Mesenchymal stem cell (in vitro differentiated cells and primary cell): ENCODE data around the gene E2F3.
A peak's percentile ranks its signal among the peaks of the same experiment; 100 is the strongest.

Experiments used
- DNase-seq: peaks from one replicate; pipeline ENCODE4 v3.0.0-alpha.2; 2013
- H2AFZ ChIP-seq: one replicate; pipeline ENCODE4 v1.6.1; 2013; ENCODE audit warnings: low read depth, mild to moderate bottlenecking, control low read depth, inconsistent platforms, low read length, moderate library complexity
- H2AK5ac ChIP-seq: 2 replicates; pipeline ENCODE4 v1.6.1; 2013; ENCODE audit warnings: low read length, moderate library complexity, mild to moderate bottlenecking, inconsistent platforms; ENCODE audit not compliant: severe bottlenecking
- H2BK120ac ChIP-seq: one replicate; pipeline ENCODE4 v1.6.1; 2013; ENCODE audit warnings: low read depth, mild to moderate bottlenecking, inconsistent platforms, low read length, moderate library complexity
- H2BK12ac ChIP-seq, 2 experiments: one replicate each; pipeline ENCODE4 v1.6.1; 2013; ENCODE audit warnings: inconsistent platforms in 2 of 2, low read length in 2 of 2, mild to moderate bottlenecking in 2 of 2, moderate library complexity in 2 of 2, control low read depth in 1 of 2
- H2BK15ac ChIP-seq: one replicate; pipeline ENCODE4 v1.6.1; 2013; ENCODE audit warnings: mild to moderate bottlenecking, low read depth, inconsistent platforms; ENCODE audit not compliant: poor library complexity, severe bottlenecking
- H2BK5ac ChIP-seq: 2 replicates; pipeline ENCODE4 v1.6.1; 2013; ENCODE audit warnings: low read depth, mild to moderate bottlenecking, low read length, control low read depth, inconsistent platforms; ENCODE audit not compliant: poor library complexity, severe bottlenecking
- H3K14ac ChIP-seq, 2 experiments: one replicate each; pipeline ENCODE4 v1.6.1; 2013; ENCODE audit warnings: inconsistent platforms in 2 of 2, low read length in 2 of 2, control low read depth in 1 of 2, mild to moderate bottlenecking in 1 of 2, moderate library complexity in 1 of 2
- H3K18ac ChIP-seq, 2 experiments: one replicate each; pipeline ENCODE4 v1.6.1; 2013; ENCODE audit warnings: inconsistent platforms in 2 of 2, low read length in 2 of 2, control low read depth in 1 of 2, low read depth in 1 of 2, mild to moderate bottlenecking in 1 of 2
- H3K23ac ChIP-seq, 2 experiments: one replicate each; pipeline ENCODE4 v1.6.1; 2013; ENCODE audit warnings: inconsistent platforms in 2 of 2, low read length in 2 of 2, mild to moderate bottlenecking in 2 of 2, moderate library complexity in 2 of 2, control low read depth in 1 of 2
- H3K27ac ChIP-seq: 2 replicates; pipeline ENCODE4 v1.5.1; 2013; ENCODE audit warnings: mild to moderate bottlenecking, moderate library complexity, low read length, control low read depth, inconsistent platforms; ENCODE audit not compliant: poor library complexity, severe bottlenecking
- H3K27me3 ChIP-seq, 2 experiments: 2 replicates each; pipeline versions ENCODE4 v1.6.1 to v1.7.0; 2013; ENCODE audit warnings: low read length in 2 of 2, mild to moderate bottlenecking in 2 of 2, moderate library complexity in 2 of 2, control low read depth in 1 of 2, inconsistent platforms in 1 of 2; ENCODE audit not compliant: control insufficient read depth in 1 of 2, insufficient read depth in 1 of 2
- H3K36me3 ChIP-seq, 2 experiments: 2 replicates each; pipeline versions ENCODE4 v1.6.1 to v1.7.0; 2013; ENCODE audit warnings: low read length in 2 of 2, control low read depth in 1 of 2, inconsistent platforms in 1 of 2, low read depth in 1 of 2, mild to moderate bottlenecking in 1 of 2; ENCODE audit not compliant: insufficient read depth in 2 of 2, control insufficient read depth in 1 of 2
- H3K4ac ChIP-seq, 2 experiments: one replicate each; pipeline ENCODE4 v1.6.1; 2013; ENCODE audit warnings: inconsistent platforms in 2 of 2, low read length in 2 of 2, mild to moderate bottlenecking in 2 of 2, moderate library complexity in 2 of 2, control low read depth in 1 of 2, low read depth in 1 of 2
- H3K4me1 ChIP-seq: 2 replicates; pipeline ENCODE4 v1.6.1; 2013; ENCODE audit warnings: low read depth, low read length, control low read depth; ENCODE audit not compliant: control insufficient read depth, insufficient read depth
- H3K4me2 ChIP-seq: 2 replicates; pipeline ENCODE4 v1.6.1; 2013; ENCODE audit warnings: low read length, mild to moderate bottlenecking, inconsistent platforms; ENCODE audit not compliant: poor library complexity, severe bottlenecking
- H3K4me3 ChIP-seq, 2 experiments: 2 replicates each; pipeline versions ENCODE4 v1.5.1 to v1.7.0; 2013; ENCODE audit warnings: low read length in 2 of 2, mild to moderate bottlenecking in 2 of 2, control low read depth in 1 of 2, low read depth in 1 of 2; ENCODE audit not compliant: insufficient read depth in 1 of 2
- H3K79me1 ChIP-seq: replicated peaks from 2 replicates; pipeline ENCODE4 v1.6.1; 2013; ENCODE audit warnings: mild to moderate bottlenecking, control low read depth, low read length, inconsistent platforms; ENCODE audit not compliant: poor library complexity, severe bottlenecking
- H3K9ac ChIP-seq: 2 replicates; pipeline ENCODE4 v1.7.0; 2013; ENCODE audit warnings: mild to moderate bottlenecking, low read length, moderate library complexity
- H3K9me3 ChIP-seq: 2 replicates; pipeline ENCODE4 v1.7.0; 2013; ENCODE audit warnings: mild to moderate bottlenecking, low read length; ENCODE audit not compliant: control insufficient read depth
- H4K8ac ChIP-seq: one replicate; pipeline ENCODE4 v1.6.1; 2013; ENCODE audit warnings: inconsistent platforms, mild to moderate bottlenecking, low read length, moderate library complexity
- H4K91ac ChIP-seq: one replicate; pipeline ENCODE4 v1.6.1; 2013; ENCODE audit warnings: mild to moderate bottlenecking, low read length, inconsistent platforms
- WGBS: methylation state at CpG from one replicate; pipeline ENCODE4 v1.1.7; 2013; ENCODE audit warnings: mixed read lengths; 5-methylcytosine and 5-hydroxymethylcytosine counted together

Gene E2F3

GRCh38 chr6:20532881-20533280 lies 131.2 kb downstream of the E2F3 start:
- DNase-seq = no peak
- Histone ChIP-seq H2BK120ac (no peak overlapping the region), H2BK5ac (no peak overlapping the region), H3K4ac (no peak overlapping the region), H4K8ac (no peak overlapping the region), H3K23ac (no peak overlapping the region), H3K27ac (no peak overlapping the region), H3K4me1 (peaks cover 5% of the 10 kb centered on the region), H3K9ac (no peak overlapping the region), H4K91ac (no peak overlapping the region), H2AK5ac (no peak overlapping the region), H3K36me3 (no peaks in the 10 kb centered on the region), H3K9me3 (no peaks in the 10 kb centered on the region), H3K4me3 (no peak overlapping the region), H3K27me3 (no peaks in the 10 kb centered on the region), H2AFZ (no peak overlapping the region), H2BK15ac (no peak overlapping the region), H3K79me1 (peaks cover 15% of the 10 kb centered on the region), H3K14ac (no peak overlapping the region), H3K4me2 (no peak overlapping the region), H2BK12ac (no peak overlapping the region), H3K18ac (no peak overlapping the region)
- 100% methylated on average over 1 of the region's 1 CpG for WGBS

GRCh38 chr6:20533746-20534294 lies 132.1 kb downstream of the E2F3 start:
- no peak for DNase-seq
- peak overlapping the region; percentile 66 for H3K4me2 ChIP-seq
- no peak overlapping the region for H2AFZ ChIP-seq
- no peak overlapping the region for H2BK120ac ChIP-seq
- H2BK12ac ChIP-seq = no peak overlapping the region
- peaks cover 3% of the 10 kb centered on the region for H3K4me1 ChIP-seq
- H2BK5ac ChIP-seq = no peak overlapping the region
- no peak overlapping the region for H4K91ac ChIP-seq
- H3K9me3 ChIP-seq = no peaks in the 10 kb centered on the region
- H3K4ac ChIP-seq = no peak overlapping the region
- no CpG with 5 or more reads among the region's 6 CpGs for WGBS
- no peak overlapping the region for H2AK5ac ChIP-seq
- H3K4me3 ChIP-seq = peak overlapping the region in 1 of 2 experiments; percentile 91
- H3K9ac ChIP-seq = peak overlapping the region; percentile 96
- peak overlapping the region; percentile 36 for H3K27ac ChIP-seq
- no peak overlapping the region for H3K23ac ChIP-seq
- H3K18ac ChIP-seq = no peak overlapping the region
- peaks cover 15% of the 10 kb centered on the region for H3K79me1 ChIP-seq
- H3K14ac ChIP-seq = no peak overlapping the region
- H2BK15ac ChIP-seq = no peak overlapping the region
- no peaks in the 10 kb centered on the region for H3K27me3 ChIP-seq
- no peak overlapping the region for H4K8ac ChIP-seq
- no peaks in the 10 kb centered on the region for H3K36me3 ChIP-seq

- Histone ChIP-seq H2AK5ac (no peak within 1 kb of the TSS), H3K4me2 (peak within 1 kb of the TSS; percentile 66), H3K23ac (no peak within 1 kb of the TSS), H3K79me1 (peaks cover 20% of the 10 kb centered on the region), H4K91ac (no peak within 1 kb of the TSS), H2BK5ac (no peak within 1 kb of the TSS), H3K36me3 (no peaks in the 10 kb centered on the region), H4K8ac (peak within 1 kb of the TSS; percentile 91), H3K4ac (peak within 1 kb of the TSS; percentile 60 to 79), H3K9me3 (no peaks in the 10 kb centered on the region), H3K9ac (peak within 1 kb of the TSS; percentile 96), H3K18ac (peak within 1 kb of the TSS in 1 of 2 experiments; percentile 46), H3K27me3 (no peaks in the 10 kb centered on the region), H3K27ac (peak within 1 kb of the TSS; percentile 87), H3K14ac (no peak within 1 kb of the TSS), H2AFZ (peak within 1 kb of the TSS; percentile 65), H3K4me3 (peak within 1 kb of the TSS; percentile 90 to 91), H3K4me1 (peaks cover 3% of the 10 kb centered on the region), H2BK15ac (no peak within 1 kb of the TSS), H2BK120ac (no peak within 1 kb of the TSS), H2BK12ac (no peak within 1 kb of the TSS)
- DNase-seq = peak; percentile 94
- WGBS = 4% methylated on average over 23 of the region's 31 CpGs
Observed at GRCh38 chr6:20534295-20535262, 132.9 kb downstream of the E2F3 start, which contains the start of gene CDKAL1. TSS of gene CDKAL1 (plus strand) at chr6:20534457. CDS start at chr6:20546351, 11,894 bp downstream.

GRCh38 chr6:20538131-20538662 lies 136.5 kb downstream of the E2F3 start:
- Histone ChIP-seq H2AK5ac (no peak overlapping the region), H3K27ac (no peak overlapping the region), H2BK12ac (no peak overlapping the region), H2BK120ac (no peak overlapping the region), H2AFZ (no peak overlapping the region), H2BK15ac (no peak overlapping the region), H3K4me1 (peaks cover 6% of the 10 kb centered on the region), H3K79me1 (peaks cover 34% of the 10 kb centered on the region), H4K91ac (no peak overlapping the region), H3K18ac (no peak overlapping the region), H3K4ac (no peak overlapping the region), H3K23ac (no peak overlapping the region), H4K8ac (no peak overlapping the region), H3K4me3 (no peak overlapping the region), H3K9me3 (no peaks in the 10 kb centered on the region), H2BK5ac (no peak overlapping the region), H3K4me2 (no peak overlapping the region), H3K27me3 (no peaks in the 10 kb centered on the region), H3K9ac (no peak overlapping the region), H3K14ac (no peak overlapping the region), H3K36me3 (peaks cover 0 to 7% of the 10 kb centered on the region in 2 experiments)
- DNase-seq = no peak
- WGBS = 90% methylated on average over 1 of the region's 1 CpG
